HL-60 (cell line): ENCODE results near the gene SARNP.
A peak's percentile ranks its signal among the peaks of the same experiment; 100 is the strongest.

Source experiments
- DNase-seq, 2 experiments: peaks; one replicate each; pipeline ENCODE4 v3.0.0-alpha.2; 2010 to 2020; ENCODE audit warnings: low read depth in 1 of 2, low spot score in 1 of 2
- H3K27ac ChIP-seq: fragments of 250-450 bp; sonication (Bioruptor Pico); replicated peaks from 2 replicates; pipeline ENCODE4 v1.5.1; 2020; ENCODE audit warnings: mild to moderate bottlenecking, moderate library complexity
- H3K27me3 ChIP-seq: fragments of 250-450 bp; sonication (Bioruptor Pico); 2 replicates; pipeline ENCODE4 v1.5.1; 2021; ENCODE audit warnings: mild to moderate bottlenecking, moderate library complexity; ENCODE audit not compliant: insufficient read depth, poor library complexity, severe bottlenecking
- H3K4me3 ChIP-seq: replicated peaks from 2 replicates; pipeline ENCODE4 v1.5.1; 2011; ENCODE audit warnings: mild to moderate bottlenecking, control low read depth, low read length; ENCODE audit not compliant: insufficient read depth
- CTCF ChIP-seq: IDR thresholded peaks from one replicate; pipeline ENCODE4 v1.5.1; 2011; ENCODE audit warnings: low read length, control low read depth, inconsistent platforms; ENCODE audit not compliant: insufficient read depth
- GABPA ChIP-seq: IDR thresholded peaks from 2 replicates; pipeline ENCODE4 v1.6.1; 2012; ENCODE audit warnings: low read depth
- POLR2AphosphoS5 ChIP-seq: IDR thresholded peaks from 2 replicates; pipeline ENCODE4 v1.6.1; 2012; ENCODE audit warnings: low read depth
- REST ChIP-seq: IDR thresholded peaks from 2 replicates; pipeline ENCODE4 v1.6.1; 2012; ENCODE audit warnings: low read depth; ENCODE audit not compliant: insufficient replicate concordance
- SPI1 ChIP-seq: IDR thresholded peaks from 2 replicates; pipeline ENCODE4 v1.6.1; 2012; ENCODE audit warnings: low read depth, mild to moderate bottlenecking, borderline replicate concordance

Gene SARNP

GRCh38 chr12:55748230-55748993 lies 69.1 kb downstream of the SARNP start:
- H3K27me3 ChIP-seq: no peaks in the 10 kb centered on the region
- TF ChIP-seq POLR2AphosphoS5 (0 out of 2 replicates have a peak, but pooled peaks have one; percentile 19), GABPA (no peak), SPI1 (peak; percentile 60; the same call in 1 of the 2 replicates), CTCF (no peak), REST (no peak)
- no peak overlapping the region for H3K4me3 ChIP-seq

GRCh38 chr12:55746913-55747231 lies 70.7 kb downstream of the SARNP start:
- no peak overlapping the region for H3K27ac ChIP-seq
- TF ChIP-seq POLR2AphosphoS5: no peak
- no peak for TF ChIP-seq GABPA
- no peak for TF ChIP-seq CTCF
- no peak for TF ChIP-seq SPI1
- no peak for TF ChIP-seq REST
- peaks cover 3% of the 10 kb centered on the region for H3K27me3 ChIP-seq
- no peak overlapping the region for H3K4me3 ChIP-seq
- no peak for DNase-seq

More at GRCh38 chr12:55748230-55748993, 69.1 kb downstream of the SARNP start:
- no peak for DNase-seq
- no peak overlapping the region for H3K27ac ChIP-seq

GRCh38 chr12:55746174-55746912 lies 71.2 kb downstream of the SARNP start:
- DNase-seq: no peak
- H3K27ac ChIP-seq: no peak overlapping the region
- no peak for TF ChIP-seq CTCF
- H3K4me3 ChIP-seq: no peak overlapping the region
- H3K27me3 ChIP-seq: peaks cover 6% of the 10 kb centered on the region
